Left ventricle myocardium inferior (tissue), 1 donor: ENCODE data around the gene CCL22. TPM values are rescaled to one million over a fixed set of nuclear protein-coding genes. Genes with fewer than 3 reads are reported as not detected.
A peak's percentile ranks its signal among the peaks of the same experiment; 100 is the strongest.
"Not testable (repeated sequence)": the region's sequence is repeated elsewhere in the genome, so short reads cannot be mapped to it uniquely, and the experiment has no call there.

ENCODE experiments used
- DNase-seq: peaks from one replicate; pipeline ENCODE4 v3.0.0-alpha.2; 2020
- H3K27ac ChIP-seq: fragments of 200-600 bp; replicated peaks from 2 replicates; pipeline ENCODE4 v1.8.0; 2021
- H3K27me3 ChIP-seq: fragments of 200-600 bp; 2 replicates; pipeline ENCODE4 v1.8.0; 2021; ENCODE audit warnings: low read depth
- H3K36me3 ChIP-seq: fragments of 200-600 bp; 2 replicates; pipeline ENCODE4 v1.8.0; 2021
- H3K4me1 ChIP-seq: fragments of 200-600 bp; 2 replicates; pipeline ENCODE4 v1.8.0; 2021
- H3K4me3 ChIP-seq: fragments of 200-600 bp; 2 replicates; pipeline ENCODE4 v1.8.0; 2021; ENCODE audit warnings: mild to moderate bottlenecking, moderate library complexity
- H3K9me3 ChIP-seq: fragments of 200-600 bp; replicated peaks from 2 replicates; pipeline ENCODE4 v1.8.0; 2021
- CTCF ChIP-seq: fragments of 200-600 bp; IDR thresholded peaks from 2 replicates; pipeline ENCODE4 v1.8.0; 2021; ENCODE audit warnings: antibody characterized with exemption, mild to moderate bottlenecking, borderline replicate concordance
- intact Hi-C: fragments of 100-400 bp; cut with micrococcal nuclease; formaldehyde crosslinking; loops from one replicate; pipeline ENCODE4 v1.11.0; 2022
- total RNA-seq: library from RNA; stranded (reverse); fragmentation: NEBNext Ultra II Directional; extraction: Animal tissue kit (Norgen Biotek cat#: 25700); gene quantifications from one replicate; pipeline ENCODE4 v1.2.1, GENCODE V29; 2021
- donor health status: DM: no; HTN: yes; CAD: no; lungs with severe emphysema.

The CCL22 gene
- total RNA-seq, 1 donor from 2014 or later, result not detected

- Histone ChIP-seq H3K4me3 (no peak overlapping the region), H3K36me3 (no peaks in the 10 kb centered on the region), H3K4me1 (peaks cover 40% of the 10 kb centered on the region), H3K9me3 (no peaks in the 10 kb centered on the region), H3K27me3 (no peaks in the 10 kb centered on the region), H3K27ac (no peak overlapping the region)
- intact Hi-C loops, result no loop called here
- no peak for TF ChIP-seq CTCF
- DNase-seq, result no peak
Observed at GRCh38 chr16:57391708-57392107, 33.1 kb downstream of the CCL22 start.

- Histone ChIP-seq H3K4me3 (no peak overlapping the region), H3K9me3 (no peaks in the 10 kb centered on the region), H3K27me3 (no peaks in the 10 kb centered on the region), H3K4me1 (peaks cover 31% of the 10 kb centered on the region), H3K36me3 (no peaks in the 10 kb centered on the region), H3K27ac (no peak overlapping the region)
- intact Hi-C loops, result no loop called here
- DNase-seq, result no peak
- no peak for TF ChIP-seq CTCF
Observed at GRCh38 chr16:57392694-57393093, 34.1 kb downstream of the CCL22 start.

- peak overlapping the region; percentile 5 for H3K27ac ChIP-seq
- H3K9me3 ChIP-seq, result no peaks in the 10 kb centered on the region
- DNase-seq, result no peak
- no peak for TF ChIP-seq CTCF
- no peaks in the 10 kb centered on the region for H3K36me3 ChIP-seq
- peaks cover 23% of the 10 kb centered on the region for H3K4me1 ChIP-seq
- H3K4me3 ChIP-seq, result no peak overlapping the region
- intact Hi-C loops, result no loop called here
- H3K27me3 ChIP-seq, result no peaks in the 10 kb centered on the region
Observed at GRCh38 chr16:57394444-57394843, 35.9 kb downstream of the CCL22 start.

GRCh38 chr16:57395026-57395425 is 36.4 kb downstream of the CCL22 start:
- H3K4me3 ChIP-seq, result no peak overlapping the region
- H3K4me1 ChIP-seq, result peaks cover 23% of the 10 kb centered on the region
- H3K27ac ChIP-seq, result peak overlapping the region; percentile 5
- no peak for TF ChIP-seq CTCF
- intact Hi-C loops, result no loop called here
- no peaks in the 10 kb centered on the region for H3K36me3 ChIP-seq
- no peaks in the 10 kb centered on the region for H3K9me3 ChIP-seq
- no peaks in the 10 kb centered on the region for H3K27me3 ChIP-seq
- no peak for DNase-seq

- no peak overlapping the region for H3K27ac ChIP-seq
- TF ChIP-seq CTCF, result no peak
- no peaks in the 10 kb centered on the region for H3K36me3 ChIP-seq
- DNase-seq, result no peak
- no peaks in the 10 kb centered on the region for H3K27me3 ChIP-seq
- intact Hi-C loops, result no loop called here
- H3K9me3 ChIP-seq, result no peaks in the 10 kb centered on the region
- H3K4me1 ChIP-seq, result peaks cover 10% of the 10 kb centered on the region
- H3K4me3 ChIP-seq, result no peak overlapping the region
Observed at GRCh38 chr16:57396786-57397185, 38.2 kb downstream of the CCL22 start.

- H3K4me1 ChIP-seq, result peaks cover 10% of the 10 kb centered on the region
- H3K9me3 ChIP-seq, H3K36me3 ChIP-seq, intact Hi-C loops, H3K4me3 ChIP-seq, H3K27me3 ChIP-seq, DNase-seq, H3K27ac ChIP-seq: not testable (repeated sequence)
Observed at GRCh38 chr16:57397493-57397892, 38.9 kb downstream of the CCL22 start.
